ENCODE results near the gene JMJD7. TPM values are rescaled to one million over a fixed set of nuclear protein-coding genes. Genes with fewer than 3 reads are reported as not detected.
A peak's percentile ranks its signal among the peaks of the same experiment; 100 is the strongest.

JMJD7 gene
- total RNA-seq, 1 donor from 2014 or later = 12.1 TPM

DNA sequence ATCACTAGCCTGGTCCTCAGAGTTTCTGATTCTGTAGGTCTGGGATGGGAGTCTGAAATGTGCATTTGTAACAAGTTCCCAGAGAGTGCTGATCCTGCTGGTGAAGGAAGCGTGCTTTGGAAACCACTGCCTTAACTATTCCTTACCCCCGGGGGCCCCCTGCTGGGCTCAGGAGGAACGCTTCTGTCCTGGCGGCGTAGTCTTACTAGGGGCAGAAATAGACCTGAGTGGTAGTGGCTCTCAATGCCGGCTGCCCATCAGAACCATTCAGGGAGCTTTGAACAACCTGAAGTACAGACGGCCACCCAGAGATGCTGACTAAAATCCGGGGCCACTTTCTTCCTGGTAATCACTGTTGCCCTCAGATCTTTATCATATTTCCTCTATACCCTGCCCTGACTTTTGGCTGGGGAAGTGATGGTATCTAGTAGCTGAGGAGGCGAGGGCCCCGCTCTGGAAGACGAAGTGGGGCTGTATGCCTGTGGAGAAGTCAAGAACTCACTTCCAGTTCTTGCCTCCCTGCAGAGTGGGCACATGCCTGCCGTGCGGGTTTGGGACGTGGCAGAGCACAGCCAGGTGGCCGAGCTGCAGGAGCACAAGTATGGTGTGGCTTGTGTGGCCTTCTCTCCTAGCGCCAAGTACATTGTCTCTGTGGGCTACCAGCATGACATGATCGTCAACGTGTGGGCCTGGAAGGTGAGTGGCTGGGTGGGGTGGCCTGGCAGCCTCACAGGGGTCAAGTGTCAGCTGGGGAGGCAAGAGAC lies 16.3 kb upstream of the JMJD7 start:
- peaks cover 7% of the 10 kb centered on the region for H3K4me1 ChIP-seq
- H3K27me3 ChIP-seq (ENCODE audit: low read depth) = no peaks in the 10 kb centered on the region
- H3K36me3 ChIP-seq = peaks cover 44% of the 10 kb centered on the region
- no peak overlapping the region for H3K4me3 ChIP-seq
- DNase-seq = peak; percentile 84
- no peak overlapping the region for H3K27ac ChIP-seq (replicated peaks)
- no peaks in the 10 kb centered on the region for H3K9me3 ChIP-seq (replicated peaks)
- TF ChIP-seq, protein P1, sequence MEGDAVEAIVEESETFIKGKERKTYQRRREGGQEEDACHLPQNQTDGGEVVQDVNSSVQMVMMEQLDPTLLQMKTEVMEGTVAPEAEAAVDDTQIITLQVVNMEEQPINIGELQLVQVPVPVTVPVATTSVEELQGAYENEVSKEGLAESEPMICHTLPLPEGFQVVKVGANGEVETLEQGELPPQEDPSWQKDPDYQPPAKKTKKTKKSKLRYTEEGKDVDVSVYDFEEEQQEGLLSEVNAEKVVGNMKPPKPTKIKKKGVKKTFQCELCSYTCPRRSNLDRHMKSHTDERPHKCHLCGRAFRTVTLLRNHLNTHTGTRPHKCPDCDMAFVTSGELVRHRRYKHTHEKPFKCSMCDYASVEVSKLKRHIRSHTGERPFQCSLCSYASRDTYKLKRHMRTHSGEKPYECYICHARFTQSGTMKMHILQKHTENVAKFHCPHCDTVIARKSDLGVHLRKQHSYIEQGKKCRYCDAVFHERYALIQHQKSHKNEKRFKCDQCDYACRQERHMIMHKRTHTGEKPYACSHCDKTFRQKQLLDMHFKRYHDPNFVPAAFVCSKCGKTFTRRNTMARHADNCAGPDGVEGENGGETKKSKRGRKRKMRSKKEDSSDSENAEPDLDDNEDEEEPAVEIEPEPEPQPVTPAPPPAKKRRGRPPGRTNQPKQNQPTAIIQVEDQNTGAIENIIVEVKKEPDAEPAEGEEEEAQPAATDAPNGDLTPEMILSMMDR (IDR thresholded peaks at IDR 0.05; ENCODE audit: borderline replicate concordance) = peak; percentile 94
- intact Hi-C loops (cut with micrococcal nuclease) = loop anchor here (2.0 kb wide), 1 partner anchor 39 kb away; no protein-coding TSS in a partner anchor

DNA sequence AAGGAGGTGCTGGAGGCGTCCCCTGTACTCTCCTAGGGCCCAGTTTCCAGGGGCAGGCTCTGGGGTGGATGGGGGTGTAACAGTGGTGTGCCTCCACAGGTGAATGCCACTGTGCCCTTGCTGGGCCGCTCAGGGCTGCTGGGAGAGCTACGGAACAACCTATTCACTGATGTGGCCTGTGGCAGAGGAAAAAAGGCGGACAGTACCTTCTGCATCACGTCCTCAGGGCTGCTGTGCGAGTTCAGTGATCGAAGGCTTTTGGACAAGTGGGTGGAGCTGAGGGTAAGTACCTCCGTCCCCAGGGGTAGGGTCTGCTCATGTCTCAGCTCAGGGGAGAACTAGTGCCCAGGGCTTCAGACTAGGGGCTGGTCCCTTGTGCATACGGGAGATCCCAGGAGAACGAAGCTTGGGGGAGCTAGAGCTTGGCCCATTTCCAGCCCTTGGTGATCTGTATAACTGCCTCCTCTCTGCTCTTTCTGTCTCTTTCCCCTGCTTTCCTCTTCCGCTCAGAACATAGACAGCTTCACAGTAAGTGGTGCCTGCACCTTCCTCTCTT lies 15.0 kb upstream of the JMJD7 start:
- no peak overlapping the region for H3K27ac ChIP-seq (replicated peaks)
- peaks cover 56% of the 10 kb centered on the region for H3K36me3 ChIP-seq
- intact Hi-C loops (cut with micrococcal nuclease) = no loop called here

DNA sequence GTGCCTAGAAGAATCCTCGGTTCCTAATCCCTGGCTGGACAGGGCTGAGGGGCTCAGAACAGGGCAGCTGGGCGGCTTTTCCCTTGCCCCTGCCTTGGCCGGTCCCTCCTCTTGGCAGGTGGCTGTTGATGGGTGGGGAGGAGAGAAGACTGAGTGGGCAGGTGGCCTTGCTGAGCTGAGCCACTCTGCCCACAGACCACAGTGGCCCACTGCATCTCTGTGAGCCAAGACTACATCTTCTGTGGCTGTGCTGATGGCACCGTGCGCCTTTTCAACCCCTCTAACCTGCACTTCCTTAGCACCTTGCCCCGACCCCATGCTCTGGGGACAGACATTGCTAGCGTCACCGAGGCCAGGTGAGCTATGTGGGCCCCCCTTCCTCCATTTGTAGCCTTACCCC lies 14.5 kb upstream of the JMJD7 start:
- Histone ChIP-seq H3K27me3 (ENCODE audit: low read depth) (no peaks in the 10 kb centered on the region), H3K4me1 (peaks cover 4% of the 10 kb centered on the region), H3K9me3 (replicated peaks) (no peaks in the 10 kb centered on the region), H3K27ac (replicated peaks) (no peak overlapping the region), H3K4me3 (no peak overlapping the region), H3K36me3 (peaks cover 61% of the 10 kb centered on the region)
- DNase-seq = no peak
- intact Hi-C loops (cut with micrococcal nuclease) = no loop called here
- TF ChIP-seq, protein P1 (IDR thresholded peaks at IDR 0.05; ENCODE audit: borderline replicate concordance) = no peak

More for the DNA sequence above, 15.0 kb upstream of the JMJD7 start:
- no peak for DNase-seq
- Histone ChIP-seq H3K9me3 (replicated peaks) (no peaks in the 10 kb centered on the region), H3K27me3 (ENCODE audit: low read depth) (no peaks in the 10 kb centered on the region), H3K4me3 (no peak overlapping the region), H3K4me1 (peaks cover 4% of the 10 kb centered on the region)
- TF ChIP-seq, protein P1 (IDR thresholded peaks at IDR 0.05; ENCODE audit: borderline replicate concordance) = no peak

DNA sequence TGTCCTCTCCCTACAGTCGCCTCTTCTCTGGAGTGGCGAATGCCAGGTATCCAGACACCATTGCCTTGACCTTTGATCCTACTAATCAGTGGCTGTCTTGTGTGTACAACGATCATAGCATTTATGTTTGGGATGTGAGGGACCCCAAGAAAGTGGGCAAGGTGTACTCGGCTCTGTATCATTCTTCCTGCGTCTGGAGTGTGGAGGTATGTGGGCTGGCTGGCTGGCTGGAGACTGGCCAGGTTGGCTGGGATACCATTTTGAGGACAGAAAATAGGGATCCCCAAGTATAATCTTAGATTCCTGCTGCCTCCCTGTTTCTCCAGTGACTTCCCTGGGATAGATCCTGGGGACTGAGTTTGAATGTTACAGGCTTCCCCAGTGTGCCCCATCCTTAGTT lies 13.4 kb upstream of the JMJD7 start:
- no peaks in the 10 kb centered on the region for H3K27me3 ChIP-seq (ENCODE audit: low read depth)
- TF ChIP-seq, protein P1 (IDR thresholded peaks at IDR 0.05; ENCODE audit: borderline replicate concordance) = no peak
- peaks cover 71% of the 10 kb centered on the region for H3K36me3 ChIP-seq
- intact Hi-C loops (cut with micrococcal nuclease) = no loop called here
- DNase-seq = no peak
- no peak overlapping the region for H3K27ac ChIP-seq (replicated peaks)
- no peaks in the 10 kb centered on the region for H3K9me3 ChIP-seq (replicated peaks)
- H3K4me1 ChIP-seq = peaks cover 4% of the 10 kb centered on the region
- H3K4me3 ChIP-seq = no peak overlapping the region

DNA sequence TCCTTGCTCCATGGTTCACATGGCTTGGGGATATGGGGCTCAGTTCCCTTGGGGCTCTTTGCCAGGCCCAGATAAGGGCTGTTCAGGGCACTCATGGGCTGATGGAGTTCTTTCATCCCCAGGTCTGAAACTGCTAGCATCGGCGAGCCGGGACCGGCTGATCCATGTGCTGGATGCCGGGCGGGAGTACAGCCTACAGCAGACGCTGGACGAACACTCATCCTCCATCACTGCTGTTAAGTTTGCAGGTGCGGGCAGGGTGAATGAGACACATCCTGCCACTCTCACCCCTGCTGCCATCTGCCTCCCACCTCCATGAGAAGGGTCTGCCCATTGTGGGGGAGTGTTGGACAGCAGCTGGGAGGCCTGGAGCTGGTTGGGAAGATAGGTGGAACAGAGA lies 11.1 kb upstream of the JMJD7 start:
- TF ChIP-seq, protein P1 (IDR thresholded peaks at IDR 0.05; ENCODE audit: borderline replicate concordance) = no peak
- no peak for DNase-seq
- H3K27me3 ChIP-seq (ENCODE audit: low read depth) = no peaks in the 10 kb centered on the region
- peaks cover 93% of the 10 kb centered on the region for H3K36me3 ChIP-seq
- H3K4me3 ChIP-seq = no peak overlapping the region
- no peaks in the 10 kb centered on the region for H3K9me3 ChIP-seq (replicated peaks)
- intact Hi-C loops (cut with micrococcal nuclease) = no loop called here
- H3K27ac ChIP-seq (replicated peaks) = no peak overlapping the region
- no peaks in the 10 kb centered on the region for H3K4me1 ChIP-seq

Data from left ventricle myocardium inferior (tissue), 1 donor.